Measurements from ENCODE around the gene NXN.

NXN gene

DNA sequence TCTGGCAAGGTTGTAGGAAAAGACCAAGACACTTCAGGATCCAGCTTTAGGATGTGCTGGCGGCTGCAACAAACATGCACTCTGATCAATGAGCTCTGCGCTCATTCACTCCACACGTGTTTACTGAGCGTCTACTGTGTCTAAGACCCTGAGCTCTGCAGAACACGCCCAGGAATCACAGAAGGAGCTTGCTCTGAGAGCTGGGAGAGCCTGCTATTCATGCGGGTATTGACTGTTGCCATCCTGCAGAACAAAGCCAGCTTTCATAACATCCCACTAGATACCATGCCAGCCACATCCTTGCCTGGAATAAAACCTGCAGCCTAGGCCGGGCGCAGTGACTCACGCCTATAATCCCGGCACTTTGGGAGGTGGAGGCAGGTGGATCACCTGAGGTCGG lies 44.1 kb downstream of the NXN start:
- H3K36me3 ChIP-seq (ENCODE audit: insufficient read depth, insufficient read length, low read length): peaks cover 13% of the 10 kb centered on the region
- TF ChIP-seq SUZ12 (IDR thresholded peaks at IDR 0.05; ENCODE audit: extremely low read depth, insufficient read depth, insufficient read length): no peak
- no peak for TF ChIP-seq YY1 (IDR thresholded peaks at IDR 0.05; ENCODE audit: insufficient read depth, insufficient read length)
- no peak for TF ChIP-seq ZNF274 (IDR thresholded peaks at IDR 0.05; ENCODE audit: low read depth, low read length)
- H3K9ac ChIP-seq (ENCODE audit: insufficient read length, low read depth): no peak overlapping the region
- H3K4me3 ChIP-seq (ENCODE audit: insufficient read length, low read depth): no peak overlapping the region
- no peaks in the 10 kb centered on the region for H3K27me3 ChIP-seq (ENCODE audit: insufficient read depth, insufficient read length)
- H3K4me1 ChIP-seq (ENCODE audit: insufficient read depth, insufficient read length): peaks cover 13% of the 10 kb centered on the region
- no peaks in the 10 kb centered on the region for H3K9me3 ChIP-seq (ENCODE audit: insufficient read depth, low read length)
- no peak for DNase-seq (ENCODE audit: low read depth, low spot score)

- Histone ChIP-seq H3K36me3 (ENCODE audit: insufficient read depth, insufficient read length, low read length) (peaks cover 24% of the 10 kb centered on the region), H3K4me1 (ENCODE audit: insufficient read depth, insufficient read length) (peaks cover 13% of the 10 kb centered on the region), H3K9me3 (ENCODE audit: insufficient read depth, low read length) (no peaks in the 10 kb centered on the region), H3K27me3 (ENCODE audit: insufficient read depth, insufficient read length) (no peaks in the 10 kb centered on the region), H3K9ac (ENCODE audit: insufficient read length, low read depth) (peak overlapping the region; percentile 39), H3K4me3 (ENCODE audit: insufficient read length, low read depth) (no peak overlapping the region)
- TF ChIP-seq SUZ12 (IDR thresholded peaks at IDR 0.05; ENCODE audit: extremely low read depth, insufficient read depth, insufficient read length): no peak
- TF ChIP-seq YY1 (IDR thresholded peaks at IDR 0.05; ENCODE audit: insufficient read depth, insufficient read length): no peak
- TF ChIP-seq ZNF274 (IDR thresholded peaks at IDR 0.05; ENCODE audit: low read depth, low read length): no peak
- peak; percentile 70 for DNase-seq (ENCODE audit: low read depth, low spot score)
These were observed 46.1 kb downstream of the NXN start for GRCh38 chr17:933312-934073.

DNA sequence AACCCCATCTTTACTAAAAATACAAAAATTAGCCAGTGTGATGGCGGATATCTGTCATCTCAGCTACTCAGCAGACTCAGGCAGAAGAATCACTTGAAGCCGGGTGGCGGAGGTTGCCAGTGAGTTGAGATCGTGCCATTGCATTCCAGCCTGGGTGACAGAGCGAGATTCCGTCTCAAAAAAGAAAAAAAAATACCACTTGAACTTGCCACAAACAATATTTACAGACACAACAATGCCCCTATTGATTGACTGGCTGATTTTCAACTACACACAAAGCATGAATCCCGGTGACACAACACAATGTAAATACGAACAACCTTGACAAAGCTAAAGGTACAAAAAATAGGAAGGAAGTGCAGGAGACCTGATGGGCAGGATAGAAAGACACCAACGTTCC lies 49.3 kb downstream of the NXN start:
- peaks cover 16% of the 10 kb centered on the region for H3K36me3 ChIP-seq (ENCODE audit: insufficient read depth, insufficient read length, low read length)
- no peak for TF ChIP-seq ZNF274 (IDR thresholded peaks at IDR 0.05; ENCODE audit: low read depth, low read length)
- TF ChIP-seq YY1 (IDR thresholded peaks at IDR 0.05; ENCODE audit: insufficient read depth, insufficient read length): no peak
- TF ChIP-seq SUZ12 (IDR thresholded peaks at IDR 0.05; ENCODE audit: extremely low read depth, insufficient read depth, insufficient read length): no peak
- H3K27me3 ChIP-seq (ENCODE audit: insufficient read depth, insufficient read length): no peaks in the 10 kb centered on the region
- H3K4me3 ChIP-seq (ENCODE audit: insufficient read length, low read depth): no peak overlapping the region
- no peaks in the 10 kb centered on the region for H3K9me3 ChIP-seq (ENCODE audit: insufficient read depth, low read length)
- no peak for DNase-seq (ENCODE audit: low read depth, low spot score)
- H3K9ac ChIP-seq (ENCODE audit: insufficient read length, low read depth): no peak overlapping the region
- H3K4me1 ChIP-seq (ENCODE audit: insufficient read depth, insufficient read length): peaks cover 4% of the 10 kb centered on the region

- Histone ChIP-seq H3K9me3 (ENCODE audit: insufficient read depth, low read length) (no peaks in the 10 kb centered on the region), H3K4me1 (ENCODE audit: insufficient read depth, insufficient read length) (peaks cover 4% of the 10 kb centered on the region), H3K36me3 (ENCODE audit: insufficient read depth, insufficient read length, low read length) (peaks cover 14% of the 10 kb centered on the region), H3K9ac (ENCODE audit: insufficient read length, low read depth) (no peak overlapping the region), H3K27me3 (ENCODE audit: insufficient read depth, insufficient read length) (no peaks in the 10 kb centered on the region), H3K4me3 (ENCODE audit: insufficient read length, low read depth) (no peak overlapping the region)
- no peak for DNase-seq (ENCODE audit: low read depth, low spot score)
- TF ChIP-seq SUZ12 (IDR thresholded peaks at IDR 0.05; ENCODE audit: extremely low read depth, insufficient read depth, insufficient read length): no peak
- no peak for TF ChIP-seq ZNF274 (IDR thresholded peaks at IDR 0.05; ENCODE audit: low read depth, low read length)
- TF ChIP-seq YY1 (IDR thresholded peaks at IDR 0.05; ENCODE audit: insufficient read depth, insufficient read length): no peak
These were observed 50.0 kb downstream of the NXN start for GRCh38 chr17:929586-929985.

DNA sequence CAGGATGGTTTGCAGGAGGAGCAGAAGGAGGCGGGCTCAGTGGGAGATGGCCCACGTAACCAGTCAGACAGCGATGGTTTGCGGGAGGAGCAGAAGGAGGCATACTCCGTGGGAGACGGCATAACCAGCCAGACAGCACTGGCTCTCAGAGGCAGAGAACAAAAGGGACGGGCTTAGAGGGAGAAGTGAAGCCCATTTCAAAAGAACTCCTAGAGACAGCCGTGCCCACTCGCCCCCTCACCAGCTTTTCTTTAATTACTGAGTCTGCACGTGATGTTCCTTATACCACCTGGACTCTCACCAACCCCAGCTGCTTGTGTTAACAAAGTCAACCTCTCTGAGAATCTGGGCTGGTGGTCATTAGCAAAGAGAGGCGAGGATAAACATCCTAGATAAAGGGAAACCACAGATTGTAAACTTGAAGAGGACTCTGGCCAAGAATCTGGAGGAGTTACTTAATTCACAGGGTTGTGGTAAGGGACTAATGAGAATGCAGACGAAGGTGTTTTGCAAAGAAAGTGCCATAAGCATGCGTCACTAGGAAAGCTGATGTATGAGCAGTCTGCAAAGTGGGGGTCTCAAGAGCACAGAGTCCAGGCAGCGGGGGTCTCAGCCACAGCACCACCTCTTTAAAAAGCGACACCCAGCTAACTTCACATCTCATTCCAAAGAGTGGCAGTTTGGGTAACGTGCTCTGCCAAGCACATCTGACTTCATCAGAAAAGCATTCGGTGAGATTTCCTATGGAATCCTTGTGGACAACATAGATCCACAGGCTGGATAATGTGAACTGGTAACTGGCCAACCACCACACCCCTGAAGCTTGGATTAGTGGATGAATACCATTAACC lies 51.7 kb downstream of the NXN start:
- Histone ChIP-seq H3K9me3 (ENCODE audit: insufficient read depth, low read length) (no peaks in the 10 kb centered on the region), H3K9ac (ENCODE audit: insufficient read length, low read depth) (peak overlapping the region; percentile 50), H3K27me3 (ENCODE audit: insufficient read depth, insufficient read length) (no peaks in the 10 kb centered on the region), H3K36me3 (ENCODE audit: insufficient read depth, insufficient read length, low read length) (peaks cover 20% of the 10 kb centered on the region), H3K4me1 (ENCODE audit: insufficient read depth, insufficient read length) (peaks cover 4% of the 10 kb centered on the region), H3K4me3 (ENCODE audit: insufficient read length, low read depth) (no peak overlapping the region)
- no peak for DNase-seq (ENCODE audit: low read depth, low spot score)
- TF ChIP-seq SUZ12 (IDR thresholded peaks at IDR 0.05; ENCODE audit: extremely low read depth, insufficient read depth, insufficient read length): no peak
- no peak for TF ChIP-seq ZNF274 (IDR thresholded peaks at IDR 0.05; ENCODE audit: low read depth, low read length)
- TF ChIP-seq YY1 (IDR thresholded peaks at IDR 0.05; ENCODE audit: insufficient read depth, insufficient read length): no peak

DNA sequence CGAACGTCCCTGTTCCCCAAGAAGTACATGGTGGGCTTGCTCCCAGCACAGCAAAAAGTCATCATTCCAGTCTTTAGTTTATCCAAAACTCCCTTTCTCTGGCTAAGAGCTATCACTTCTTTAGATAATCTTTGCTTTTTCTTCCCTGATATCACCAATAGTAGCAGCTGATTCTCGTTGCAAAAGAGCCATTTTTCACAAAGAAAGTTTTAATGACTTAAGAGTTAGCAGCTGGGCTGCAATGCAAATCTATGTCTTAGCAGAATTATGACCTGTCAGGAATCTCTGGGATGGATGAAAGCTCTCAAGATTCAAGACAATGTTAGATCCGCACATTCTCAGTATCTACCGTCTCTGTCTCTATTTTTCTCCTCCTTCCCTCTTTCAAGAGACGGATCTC lies 53.8 kb downstream of the NXN start:
- peaks cover 7% of the 10 kb centered on the region for H3K4me1 ChIP-seq (ENCODE audit: insufficient read depth, insufficient read length)
- no peak overlapping the region for H3K4me3 ChIP-seq (ENCODE audit: insufficient read length, low read depth)
- TF ChIP-seq ZNF274 (IDR thresholded peaks at IDR 0.05; ENCODE audit: low read depth, low read length): no peak
- no peak for TF ChIP-seq SUZ12 (IDR thresholded peaks at IDR 0.05; ENCODE audit: extremely low read depth, insufficient read depth, insufficient read length)
- TF ChIP-seq YY1 (IDR thresholded peaks at IDR 0.05; ENCODE audit: insufficient read depth, insufficient read length): no peak
- peaks cover 28% of the 10 kb centered on the region for H3K36me3 ChIP-seq (ENCODE audit: insufficient read depth, insufficient read length, low read length)
- no peaks in the 10 kb centered on the region for H3K9me3 ChIP-seq (ENCODE audit: insufficient read depth, low read length)
- no peaks in the 10 kb centered on the region for H3K27me3 ChIP-seq (ENCODE audit: insufficient read depth, insufficient read length)
- no peak overlapping the region for H3K9ac ChIP-seq (ENCODE audit: insufficient read length, low read depth)
- no peak for DNase-seq (ENCODE audit: low read depth, low spot score)

All from NT2/D1 (cell line).